CD14-positive monocyte (primary cell): ENCODE measurements around the gene DNA2. TPM values are rescaled to one million over a fixed set of nuclear protein-coding genes. Genes with fewer than 3 reads are reported as not detected.

Source experiments
- DNase-seq, 3 donors: peaks; one replicate each; pipeline ENCODE4 v3.0.0-alpha.2; 2011 to 2022
- H2AFZ ChIP-seq: 2 replicates; pipeline ENCODE4 v1.6.0; 2012; ENCODE audit warnings: mild to moderate bottlenecking, low read depth, low read length, inconsistent platforms; ENCODE audit not compliant: insufficient read depth, poor library complexity, severe bottlenecking
- H3K27ac ChIP-seq, 2 donors: 1 replicate in 1 of 2; 2 replicates in 1 of 2; pipeline ENCODE4 v1.5.1; 2012 to 2013; ENCODE audit warnings: low read length in 2 of 2, control low read depth in 1 of 2, inconsistent platforms in 1 of 2, low read depth in 1 of 2, mild to moderate bottlenecking in 1 of 2
- H3K27me3 ChIP-seq, 2 donors: one replicate each; pipeline versions ENCODE4 v1.6.0 to v1.6.1; 2011 to 2013; ENCODE audit warnings: low read length in 2 of 2; ENCODE audit not compliant: control insufficient read depth in 2 of 2, insufficient read depth in 2 of 2
- H3K36me3 ChIP-seq, 2 donors: replicated peaks in 1 of 2; 1 replicate in 1 of 2; 2 replicates in 1 of 2; pipeline versions ENCODE4 v1.5.1 to v1.6.1; 2012 to 2013; ENCODE audit warnings: low read length in 2 of 2, control low read depth in 1 of 2, inconsistent platforms in 1 of 2, mild to moderate bottlenecking in 1 of 2; ENCODE audit not compliant: insufficient read depth in 2 of 2, control insufficient read depth in 1 of 2
- H3K4me1 ChIP-seq, 2 donors: 1 replicate in 1 of 2; 2 replicates in 1 of 2; pipeline versions ENCODE4 v1.5.1 to v1.6.1; 2012 to 2013; ENCODE audit warnings: low read length in 2 of 2, control low read depth in 1 of 2, inconsistent platforms in 1 of 2, mild to moderate bottlenecking in 1 of 2, moderate library complexity in 1 of 2; ENCODE audit not compliant: insufficient read depth in 2 of 2, control insufficient read depth in 1 of 2
- H3K4me2 ChIP-seq: replicated peaks from 2 replicates; pipeline ENCODE3; 2012; ENCODE audit warnings: low read length, moderate library complexity, mild to moderate bottlenecking; ENCODE audit not compliant: poor library complexity, severe bottlenecking; ENCODE audit errors: extremely low read depth
- H3K4me3 ChIP-seq, 3 experiments: fragments of 200-600 bp in 1 of 3; sonication (generic) in 1 of 3; replicated peaks in 1 of 3; 1 replicate in 2 of 3; 2 replicates in 1 of 3; pipeline ENCODE4 v1.5.1; 2011 to 2013; ENCODE audit warnings: low read length in 3 of 3, mild to moderate bottlenecking in 3 of 3, control low read depth in 2 of 3, low read depth in 2 of 3, inconsistent platforms in 1 of 3, moderate library complexity in 1 of 3
- H3K79me2 ChIP-seq: 2 replicates; pipeline ENCODE4 v1.6.0; 2012; ENCODE audit warnings: mild to moderate bottlenecking, control low read depth, inconsistent platforms, low read length, moderate library complexity; ENCODE audit not compliant: insufficient read depth
- H3K9ac ChIP-seq: 2 replicates; pipeline ENCODE4 v1.6.0; 2017; ENCODE audit warnings: low read length, mild to moderate bottlenecking; ENCODE audit not compliant: insufficient read depth, poor library complexity, severe bottlenecking
- H3K9me3 ChIP-seq, 2 donors: replicated peaks in 1 of 2; 1 replicate in 1 of 2; 2 replicates in 1 of 2; pipeline versions ENCODE4 v1.5.1 to v1.6.1; 2012 to 2013; ENCODE audit warnings: low read length in 2 of 2, control low read depth in 1 of 2; ENCODE audit not compliant: control insufficient read depth in 1 of 2, insufficient read depth in 1 of 2
- H4K20me1 ChIP-seq: 2 replicates; pipeline ENCODE4 v1.6.0; 2012; ENCODE audit warnings: mild to moderate bottlenecking, low read length, control low read depth, moderate library complexity; ENCODE audit not compliant: insufficient read depth
- H3K27ac Mint-ChIP-seq, 7 donors: one replicate each; pipeline ENCODE4 v1.8.0; 2020; ENCODE audit warnings: mild to moderate bottlenecking in 7 of 7, mixed read lengths in 7 of 7, moderate library complexity in 6 of 7, inconsistent platforms in 2 of 7
- H3K27me3 Mint-ChIP-seq, 3 donors: one replicate each; pipeline ENCODE4 v1.8.0; 2021 to 2022; ENCODE audit warnings: low read depth in 3 of 3, mild to moderate bottlenecking in 3 of 3, mixed read lengths in 3 of 3, moderate library complexity in 3 of 3, inconsistent platforms in 1 of 3
- H3K36me3 Mint-ChIP-seq, 2 donors: one replicate each; pipeline ENCODE4 v1.8.0; 2020; ENCODE audit warnings: mixed read lengths in 2 of 2, inconsistent platforms in 1 of 2, mild to moderate bottlenecking in 1 of 2
- H3K4me1 Mint-ChIP-seq: one replicate; pipeline ENCODE4 v1.8.0; 2020; ENCODE audit warnings: mild to moderate bottlenecking, mixed read lengths
- H3K4me3 Mint-ChIP-seq, 2 donors: one replicate each; pipeline ENCODE4 v1.8.0; 2020; ENCODE audit warnings: mild to moderate bottlenecking in 2 of 2, mixed read lengths in 2 of 2, moderate library complexity in 1 of 2
- H3K9me3 Mint-ChIP-seq, 7 donors: one replicate each; pipeline ENCODE4 v1.8.0; 2020 to 2022; ENCODE audit warnings: mixed read lengths in 7 of 7, mild to moderate bottlenecking in 6 of 7, moderate library complexity in 6 of 7, inconsistent platforms in 2 of 7
- CTCF ChIP-seq: fragments of 200-600 bp; IDR thresholded peaks from one replicate; pipeline ENCODE4 v1.8.0; 2022; ENCODE audit warnings: antibody characterized with exemption, mild to moderate bottlenecking
- WGBS: methylation state at CpG from one replicate; pipeline ENCODE4 v1.1.5; 2013; ENCODE audit warnings: missing lambda C conversion rate; ENCODE audit not compliant: insufficient coverage; 5-methylcytosine and 5-hydroxymethylcytosine counted together
- intact Hi-C, 2 donors: fragments of 100-400 bp; cut with micrococcal nuclease; formaldehyde crosslinking; loops; one replicate each; pipeline versions ENCODE4 v1.15.0 to v1.15.1; 2023
- polyA plus RNA-seq, 3 donors: library from polyadenylated mRNA; depleted of rRNA in 1 of 3; unstranded in 2 of 3; stranded (reverse) in 1 of 3; fragments of 300-500 nt in 2 of 3; fragments of >200 nt in 1 of 3; fragmentation: Illumina TruSeq in 2 of 3; gene quantifications; 1 replicate in 2 of 3; 2 replicates in 1 of 3; pipeline ENCODE4 v1.2.3, GENCODE V29; 2012 to 2021

Gene DNA2
- polyA plus RNA-seq, 3 donors, result 0.08 to 0.99 (median 0.18) TPM

GRCh38 chr10:68419376-68419775 lies 52.4 kb downstream of the DNA2 start:
- no peak overlapping the region for H3K27ac Mint-ChIP-seq
- Histone ChIP-seq H3K27me3 (no peaks in the 10 kb centered on the region), H3K36me3 (peaks cover 6 to 69% of the 10 kb centered on the region in 2 donors), H3K79me2 (no peaks in the 10 kb centered on the region), H2AFZ (no peak overlapping the region), H3K4me2 (no peak overlapping the region), H3K4me1 (no peaks in the 10 kb centered on the region), H3K4me3 (no peak overlapping the region), H3K9me3 (no peaks in the 10 kb centered on the region), H4K20me1 (no peaks in the 10 kb centered on the region), H3K9ac (no peak overlapping the region), H3K27ac (no peak overlapping the region)
- H3K4me1 Mint-ChIP-seq, result no peaks in the 10 kb centered on the region
- intact Hi-C loops, result no loop called here
- DNase-seq, result no peak
- H3K9me3 Mint-ChIP-seq, result peaks cover 0 to 1% (median 0%) of the 10 kb centered on the region in 7 donors
- no CpG with 5 or more reads among the region's 3 CpGs for WGBS
- TF ChIP-seq CTCF, result no peak
- peaks cover 28 to 74% of the 10 kb centered on the region in 2 donors for H3K36me3 Mint-ChIP-seq
- H3K27me3 Mint-ChIP-seq, result peaks cover 0 to 2% (median 0%) of the 10 kb centered on the region in 3 donors
- H3K4me3 Mint-ChIP-seq, result no peak overlapping the region

GRCh38 chr10:68408898-68409518 lies 62.8 kb downstream of the DNA2 start:
- H3K27ac Mint-ChIP-seq, result no peak overlapping the region
- H4K20me1 ChIP-seq, result peaks cover 3% of the 10 kb centered on the region
- H3K36me3 ChIP-seq, result no peaks in the 10 kb centered on the region
- H3K4me2 ChIP-seq, result no peak overlapping the region
- H3K27ac ChIP-seq, result no peak overlapping the region
- DNase-seq, result no peak
- intact Hi-C loops, result no loop called here
- peaks cover 0 to 3% (median 3%) of the 10 kb centered on the region in 3 donors for H3K27me3 Mint-ChIP-seq
- peaks cover 10 to 16% of the 10 kb centered on the region in 2 donors for H3K4me1 ChIP-seq
- TF ChIP-seq CTCF, result no peak
- no peak overlapping the region for H3K9ac ChIP-seq
- no peaks in the 10 kb centered on the region for H3K27me3 ChIP-seq
- no peak overlapping the region for H2AFZ ChIP-seq
- no CpG with 5 or more reads among the region's 2 CpGs for WGBS
- H3K79me2 ChIP-seq, result peaks cover 27% of the 10 kb centered on the region
- no peaks in the 10 kb centered on the region for H3K9me3 ChIP-seq
- peaks cover 19% of the 10 kb centered on the region for H3K4me1 Mint-ChIP-seq
- H3K36me3 Mint-ChIP-seq, result peaks cover 3 to 13% of the 10 kb centered on the region in 2 donors
- no peak overlapping the region for H3K4me3 ChIP-seq
- no peak overlapping the region for H3K4me3 Mint-ChIP-seq
- no peaks in the 10 kb centered on the region for H3K9me3 Mint-ChIP-seq
